Loucy (cell line): ENCODE measurements around the gene NAA50.

Experiments
- H2AFZ ChIP-seq: fragments of 200-600 bp; sonication (generic); 2 replicates; pipeline ENCODE4 v1.6.0; 2016; ENCODE audit warnings: antibody characterized with exemption, mild to moderate bottlenecking, low read length, moderate library complexity
- H3F3A ChIP-seq: fragments of 200-600 bp; 2 replicates; pipeline ENCODE4 v1.6.0; 2016; ENCODE audit warnings: antibody characterized with exemption, low read depth, mild to moderate bottlenecking
- H3K27me3 ChIP-seq: fragments of 200-600 bp; sonication (generic); 2 replicates; pipeline ENCODE4 v1.6.1; 2014; ENCODE audit warnings: low read length, mild to moderate bottlenecking; ENCODE audit not compliant: insufficient read depth, poor library complexity, severe bottlenecking
- H3K36me3 ChIP-seq: fragments of 200-600 bp; sonication (generic); 2 replicates; pipeline ENCODE4 v1.6.1; 2016; ENCODE audit warnings: low read length; ENCODE audit not compliant: insufficient read depth
- H3K4me1 ChIP-seq: fragments of 200-600 bp; sonication (generic); 2 replicates; pipeline ENCODE4 v1.5.1; 2014; ENCODE audit warnings: low read length, mild to moderate bottlenecking; ENCODE audit not compliant: insufficient read depth, poor library complexity, severe bottlenecking
- H3K4me2 ChIP-seq: fragments of 200-600 bp; sonication (generic); 2 replicates; pipeline ENCODE4 v1.6.0; 2014; ENCODE audit warnings: antibody characterized with exemption, low read length, low read depth, mild to moderate bottlenecking; ENCODE audit not compliant: poor library complexity, severe bottlenecking
- H3K4me3 ChIP-seq: fragments of 200-600 bp; sonication (generic); 2 replicates; pipeline ENCODE4 v1.5.1; 2014; ENCODE audit warnings: low read length, mild to moderate bottlenecking, mixed read lengths; ENCODE audit not compliant: poor library complexity, severe bottlenecking
- H3K79me2 ChIP-seq: fragments of 200-600 bp; sonication (generic); 2 replicates; pipeline ENCODE4 v1.6.1; 2014; ENCODE audit warnings: low read length; ENCODE audit not compliant: insufficient read depth
- H3K9ac ChIP-seq: fragments of 200-600 bp; sonication (generic); 2 replicates; pipeline ENCODE4 v1.6.0; 2014; ENCODE audit warnings: mild to moderate bottlenecking, low read depth, low read length, moderate library complexity; ENCODE audit not compliant: poor library complexity, severe bottlenecking
- H3K9me2 ChIP-seq: fragments of 200-600 bp; sonication (generic); replicated peaks from 2 replicates; pipeline ENCODE4 v1.6.1; 2016; ENCODE audit warnings: low read depth, low read length, mixed read lengths
- H3K9me3 ChIP-seq: fragments of 200-600 bp; sonication (generic); 2 replicates; pipeline ENCODE4 v1.6.1; 2014; ENCODE audit warnings: mild to moderate bottlenecking, antibody characterized with exemption, low read length, low read depth; ENCODE audit not compliant: insufficient read depth
- H4K20me1 ChIP-seq: fragments of 200-600 bp; sonication (generic); 2 replicates; pipeline ENCODE4 v1.6.0; 2014; ENCODE audit warnings: antibody characterized with exemption, low read length, mild to moderate bottlenecking; ENCODE audit not compliant: insufficient read depth, poor library complexity, severe bottlenecking
- EZH2phosphoT487 ChIP-seq: fragments of 200-600 bp; IDR thresholded peaks from 2 replicates; pipeline ENCODE4 v1.6.1; 2018; ENCODE audit warnings: antibody characterized with exemption, mild to moderate bottlenecking, moderate library complexity, borderline replicate concordance
- TF ChIP-seq, protein P1 (sequence below): fragments of 200-600 bp; sonication (generic); conservative IDR thresholded peaks from 2 replicates; pipeline ENCODE4 v1.5.1; 2014; ENCODE audit warnings: mild to moderate bottlenecking, antibody characterized with exemption, low read length

NAA50 gene

GRCh38 chr3:113678773-113679172 lies 67.3 kb downstream of the NAA50 start:
- H3K4me3 ChIP-seq: no peak overlapping the region

DNA sequence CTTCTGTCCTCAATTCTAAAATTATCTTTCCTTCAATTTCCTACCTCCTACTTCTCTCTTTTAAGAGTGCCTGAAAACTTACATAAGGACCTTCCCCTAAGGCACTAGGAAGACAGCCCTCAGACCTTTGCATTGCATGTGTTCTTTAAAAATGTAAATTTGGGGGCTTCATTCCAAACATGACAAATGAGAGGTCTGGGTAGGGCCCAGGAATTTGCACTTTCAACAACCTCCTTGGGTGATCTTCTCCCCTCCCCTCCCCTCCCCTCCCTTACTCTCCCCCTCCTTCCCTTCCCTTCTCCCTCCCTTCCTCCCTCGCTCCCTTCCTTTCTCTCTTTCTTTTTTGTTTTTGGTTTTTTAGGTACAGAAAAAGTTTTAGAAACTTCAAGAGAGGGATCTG lies 68.3 kb downstream of the NAA50 start:
- Histone ChIP-seq H3K4me1 (no peaks in the 10 kb centered on the region), H3K9ac (no peak overlapping the region), H3F3A (no peaks in the 10 kb centered on the region), H2AFZ (no peak overlapping the region), H3K79me2 (no peaks in the 10 kb centered on the region), H3K9me2 (no peaks in the 10 kb centered on the region), H3K27me3 (no peaks in the 10 kb centered on the region), H3K9me3 (no peaks in the 10 kb centered on the region), H3K36me3 (peaks cover 29% of the 10 kb centered on the region; the same call in 1 of the 2 replicates), H3K4me3 (no peak overlapping the region), H3K4me2 (no peak overlapping the region), H4K20me1 (no peaks in the 10 kb centered on the region)
- TF ChIP-seq EZH2phosphoT487: no peak
- TF ChIP-seq, protein P1, sequence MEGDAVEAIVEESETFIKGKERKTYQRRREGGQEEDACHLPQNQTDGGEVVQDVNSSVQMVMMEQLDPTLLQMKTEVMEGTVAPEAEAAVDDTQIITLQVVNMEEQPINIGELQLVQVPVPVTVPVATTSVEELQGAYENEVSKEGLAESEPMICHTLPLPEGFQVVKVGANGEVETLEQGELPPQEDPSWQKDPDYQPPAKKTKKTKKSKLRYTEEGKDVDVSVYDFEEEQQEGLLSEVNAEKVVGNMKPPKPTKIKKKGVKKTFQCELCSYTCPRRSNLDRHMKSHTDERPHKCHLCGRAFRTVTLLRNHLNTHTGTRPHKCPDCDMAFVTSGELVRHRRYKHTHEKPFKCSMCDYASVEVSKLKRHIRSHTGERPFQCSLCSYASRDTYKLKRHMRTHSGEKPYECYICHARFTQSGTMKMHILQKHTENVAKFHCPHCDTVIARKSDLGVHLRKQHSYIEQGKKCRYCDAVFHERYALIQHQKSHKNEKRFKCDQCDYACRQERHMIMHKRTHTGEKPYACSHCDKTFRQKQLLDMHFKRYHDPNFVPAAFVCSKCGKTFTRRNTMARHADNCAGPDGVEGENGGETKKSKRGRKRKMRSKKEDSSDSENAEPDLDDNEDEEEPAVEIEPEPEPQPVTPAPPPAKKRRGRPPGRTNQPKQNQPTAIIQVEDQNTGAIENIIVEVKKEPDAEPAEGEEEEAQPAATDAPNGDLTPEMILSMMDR: no peak

More at GRCh38 chr3:113678773-113679172, 67.3 kb downstream of the NAA50 start:
- H3K27me3 ChIP-seq: no peaks in the 10 kb centered on the region
- no peaks in the 10 kb centered on the region for H3K9me3 ChIP-seq
- H3K4me2 ChIP-seq: no peak overlapping the region
- H3K9ac ChIP-seq: no peak overlapping the region
- no peaks in the 10 kb centered on the region for H3K9me2 ChIP-seq
- peaks cover 21% of the 10 kb centered on the region; the same call in 1 of the 2 replicates for H3K36me3 ChIP-seq
- no peaks in the 10 kb centered on the region for H3F3A ChIP-seq
- H4K20me1 ChIP-seq: no peaks in the 10 kb centered on the region
- no peaks in the 10 kb centered on the region for H3K4me1 ChIP-seq
- H3K79me2 ChIP-seq: no peaks in the 10 kb centered on the region
- no peak for TF ChIP-seq EZH2phosphoT487
- TF ChIP-seq, protein P1: no peak
- H2AFZ ChIP-seq: no peak overlapping the region

- H3K4me3 ChIP-seq: no peak overlapping the region
- no peaks in the 10 kb centered on the region for H3K79me2 ChIP-seq
- H3K4me1 ChIP-seq: no peaks in the 10 kb centered on the region
- no peak overlapping the region for H3K4me2 ChIP-seq
- no peak overlapping the region for H2AFZ ChIP-seq
- no peaks in the 10 kb centered on the region for H3K27me3 ChIP-seq
- peaks cover 29% of the 10 kb centered on the region; the same call in 1 of the 2 replicates for H3K36me3 ChIP-seq
- no peak overlapping the region for H3K9ac ChIP-seq
- H3K9me2 ChIP-seq: no peaks in the 10 kb centered on the region
- H3F3A ChIP-seq: no peaks in the 10 kb centered on the region
- H3K9me3 ChIP-seq: no peaks in the 10 kb centered on the region
- TF ChIP-seq, protein P1: no peak
- no peaks in the 10 kb centered on the region for H4K20me1 ChIP-seq
Observed at GRCh38 chr3:113676261-113676660, 69.8 kb downstream of the NAA50 start.
